Esophagus squamous epithelium (tissue), 5 donors: ENCODE results near the gene ZDHHC17. TPM values are rescaled to one million over a fixed set of nuclear protein-coding genes. Genes with fewer than 3 reads are reported as not detected.
"Not testable (repeated sequence)": the region's sequence is repeated elsewhere in the genome, so short reads cannot be mapped to it uniquely, and the experiment has no call there.

ENCODE experiments used
- DNase-seq: peaks from one replicate; lab custom pipeline; 2025; lab: John Stamatoyannopoulos, UW
- H3K27ac ChIP-seq, 4 donors: fragments of 200-600 bp; sonication (generic); one replicate each; pipeline ENCODE4 v1.5.1; 2016 to 2019; ENCODE audit warnings: mild to moderate bottlenecking in 1 of 4
- H3K27me3 ChIP-seq, 4 donors: fragments of 200-600 bp; sonication (generic); 1 replicate in 3 of 4; 2 replicates in 1 of 4; pipeline versions ENCODE4 v1.5.1 to v1.6.0; 2017 to 2021; ENCODE audit warnings: antibody characterized with exemption in 1 of 4
- H3K36me3 ChIP-seq, 3 donors: fragments of 200-600 bp; sonication (generic); one replicate each; pipeline ENCODE4 v1.5.1; 2016 to 2019
- H3K4me1 ChIP-seq, 3 donors: fragments of 200-600 bp; sonication (generic); one replicate each; pipeline ENCODE4 v1.5.1; 2017 to 2019
- H3K4me3 ChIP-seq, 4 donors: fragments of 200-600 bp; sonication (generic); 1 replicate in 3 of 4; 2 replicates in 1 of 4; pipeline ENCODE4 v1.5.1; 2016 to 2019; ENCODE audit warnings: mild to moderate bottlenecking in 2 of 4, moderate library complexity in 1 of 4
- H3K9me3 ChIP-seq, 3 donors: fragments of 200-600 bp; sonication (generic); one replicate each; pipeline ENCODE4 v1.5.1; 2016 to 2019
- POLR2A ChIP-seq, 4 donors: fragments of 450-650 bp; IDR thresholded peaks; one replicate each; pipeline ENCODE4 v1.6.1; 2017; ENCODE audit warnings: antibody characterized with exemption in 4 of 4, mild to moderate bottlenecking in 4 of 4, moderate library complexity in 3 of 4
- WGBS, 2 donors: methylation state at CpG; one replicate each; pipeline ENCODE4 v1.1.5; 2018; 5-methylcytosine and 5-hydroxymethylcytosine counted together
- intact Hi-C: fragments of 100-400 bp; cut with DNase I; formaldehyde crosslinking; loops from one replicate; pipeline ENCODE4 v1.15.0; 2022
- total RNA-seq, 4 donors: library from RNA; depleted of rRNA; stranded (reverse); fragments of >200 nt; gene quantifications; one replicate each; pipeline ENCODE4 v1.1.0, GENCODE V29; 2016
- TF ChIP-seq, protein P1 (sequence below), 6 experiments: fragments of 450-650 bp in 4 of 6; fragments of 200-600 bp in 2 of 6; sonication (generic) in 2 of 6; IDR thresholded peaks; one replicate each; pipeline ENCODE4 v1.5.1; 2016 to 2019; ENCODE audit warnings: antibody characterized with exemption in 6 of 6, mild to moderate bottlenecking in 4 of 6, moderate library complexity in 4 of 6
- donor health status: DM: yes; HTN: yes; CAD: no.

Gene ZDHHC17
- total RNA-seq, 4 donors from 2014 or later, result 6.7 to 26.7 (median 11.7) TPM

- no peak overlapping the region for H3K4me3 ChIP-seq
- peaks cover 0 to 39% (median 7%) of the 10 kb centered on the region in 3 donors for H3K4me1 ChIP-seq
- intact Hi-C loops, result no loop called here
- no peak overlapping the region for H3K27ac ChIP-seq
- no peaks in the 10 kb centered on the region for H3K9me3 ChIP-seq
- H3K27me3 ChIP-seq, result no peaks in the 10 kb centered on the region
- TF ChIP-seq, protein P1, sequence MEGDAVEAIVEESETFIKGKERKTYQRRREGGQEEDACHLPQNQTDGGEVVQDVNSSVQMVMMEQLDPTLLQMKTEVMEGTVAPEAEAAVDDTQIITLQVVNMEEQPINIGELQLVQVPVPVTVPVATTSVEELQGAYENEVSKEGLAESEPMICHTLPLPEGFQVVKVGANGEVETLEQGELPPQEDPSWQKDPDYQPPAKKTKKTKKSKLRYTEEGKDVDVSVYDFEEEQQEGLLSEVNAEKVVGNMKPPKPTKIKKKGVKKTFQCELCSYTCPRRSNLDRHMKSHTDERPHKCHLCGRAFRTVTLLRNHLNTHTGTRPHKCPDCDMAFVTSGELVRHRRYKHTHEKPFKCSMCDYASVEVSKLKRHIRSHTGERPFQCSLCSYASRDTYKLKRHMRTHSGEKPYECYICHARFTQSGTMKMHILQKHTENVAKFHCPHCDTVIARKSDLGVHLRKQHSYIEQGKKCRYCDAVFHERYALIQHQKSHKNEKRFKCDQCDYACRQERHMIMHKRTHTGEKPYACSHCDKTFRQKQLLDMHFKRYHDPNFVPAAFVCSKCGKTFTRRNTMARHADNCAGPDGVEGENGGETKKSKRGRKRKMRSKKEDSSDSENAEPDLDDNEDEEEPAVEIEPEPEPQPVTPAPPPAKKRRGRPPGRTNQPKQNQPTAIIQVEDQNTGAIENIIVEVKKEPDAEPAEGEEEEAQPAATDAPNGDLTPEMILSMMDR (IDR thresholded peaks at IDR 0.05), result no peak
- no peak for TF ChIP-seq POLR2A (IDR thresholded peaks at IDR 0.05)
- H3K36me3 ChIP-seq, result peaks cover 0 to 1% (median 0%) of the 10 kb centered on the region in 3 donors
- no peak for DNase-seq
- 68 to 82% methylated on average over 5 of the region's 5 CpGs for WGBS, 2 donors
Observed at GRCh38 chr12:76778364-76778763, 14.4 kb downstream of the ZDHHC17 start.

GRCh38 chr12:76779310-76779709 lies 15.4 kb downstream of the ZDHHC17 start:
- intact Hi-C loops, result not testable (repeated sequence)
- H3K4me1 ChIP-seq, result peaks cover 0 to 47% (median 7%) of the 10 kb centered on the region in 3 donors
- WGBS, 2 donors, result 85 to 86% methylated on average over 5 of the region's 5 CpGs

GRCh38 chr12:76781321-76781720 lies 17.4 kb downstream of the ZDHHC17 start:
- no peak overlapping the region for H3K4me3 ChIP-seq
- H3K27me3 ChIP-seq, result no peaks in the 10 kb centered on the region
- H3K27ac ChIP-seq, result no peak overlapping the region
- H3K4me1 ChIP-seq, result peaks cover 0 to 60% (median 7%) of the 10 kb centered on the region in 3 donors
- no peak for DNase-seq
- no peaks in the 10 kb centered on the region for H3K9me3 ChIP-seq
- intact Hi-C loops, result no loop called here
- TF ChIP-seq, protein P1 (IDR thresholded peaks at IDR 0.05), result no peak
- TF ChIP-seq POLR2A (IDR thresholded peaks at IDR 0.05), result no peak
- H3K36me3 ChIP-seq, result no peaks in the 10 kb centered on the region
- 84 to 88% methylated on average over 3 of the region's 3 CpGs for WGBS, 2 donors

More at GRCh38 chr12:76779310-76779709, 15.4 kb downstream of the ZDHHC17 start:
- not testable (repeated sequence) for H3K9me3 ChIP-seq, H3K27me3 ChIP-seq, H3K4me3 ChIP-seq, H3K27ac ChIP-seq, H3K36me3 ChIP-seq, DNase-seq

GRCh38 chr12:76782526-76782925 lies 18.6 kb downstream of the ZDHHC17 start:
- H3K9me3 ChIP-seq, result no peaks in the 10 kb centered on the region
- H3K27me3 ChIP-seq, result no peaks in the 10 kb centered on the region
- peak overlapping the region in 1 of 4 donors; percentile 19 for H3K27ac ChIP-seq
- no peak for DNase-seq
- WGBS, 2 donors, result 71% methylated on average over 2 of the region's 2 CpGs
- peaks cover 0 to 52% (median 7%) of the 10 kb centered on the region in 3 donors for H3K4me1 ChIP-seq
- TF ChIP-seq, protein P1 (IDR thresholded peaks at IDR 0.05), result no peak
- no peak for TF ChIP-seq POLR2A (IDR thresholded peaks at IDR 0.05)
- intact Hi-C loops, result no loop called here
- H3K36me3 ChIP-seq, result no peaks in the 10 kb centered on the region
- H3K4me3 ChIP-seq, result no peak overlapping the region

GRCh38 chr12:76784600-76785051 lies 20.7 kb downstream of the ZDHHC17 start:
- no peak overlapping the region for H3K4me3 ChIP-seq
- H3K27ac ChIP-seq, result peak overlapping the region in 3 of 4 donors; percentile 4 to 64 (median 43)
- TF ChIP-seq POLR2A (IDR thresholded peaks at IDR 0.05), result no peak
- TF ChIP-seq, protein P1 (IDR thresholded peaks at IDR 0.05), result no peak
- H3K9me3 ChIP-seq, result no peaks in the 10 kb centered on the region
- H3K27me3 ChIP-seq, result no peaks in the 10 kb centered on the region
- peaks cover 0 to 45% (median 7%) of the 10 kb centered on the region in 3 donors for H3K4me1 ChIP-seq
- no peaks in the 10 kb centered on the region for H3K36me3 ChIP-seq
- DNase-seq, result no peak
- 15 to 30% methylated on average over 4 of the region's 4 CpGs for WGBS, 2 donors
- intact Hi-C loops, result loop anchor here (5.0 kb wide), 1 partner anchor 162 kb away; no protein-coding TSS in a partner anchor
